ENCODE measurements around the gene AZI2.

Gene AZI2

GRCh38 chr3:28300345-28300962 lies 48.2 kb downstream of the AZI2 start:
- DNase-seq: no peak

GRCh38 chr3:28299705-28300104 lies 48.9 kb downstream of the AZI2 start:
- no peak for DNase-seq

- DNase-seq: no peak
Measured at GRCh38 chr3:28295898-28296490, 52.6 kb downstream of the AZI2 start.

- peak in 1 of 2 donors; percentile 22 for DNase-seq
Measured at GRCh38 chr3:28294667-28295413, 53.8 kb downstream of the AZI2 start.

GRCh38 chr3:28292622-28293021 lies 56.0 kb downstream of the AZI2 start:
- DNase-seq: no peak

- DNase-seq: no peak
Measured at GRCh38 chr3:28291577-28291976, 57.0 kb downstream of the AZI2 start.

GRCh38 chr3:28290863-28291300 lies 57.7 kb downstream of the AZI2 start:
- DNase-seq: no peak

- DNase-seq: no peak
Measured at GRCh38 chr3:28287046-28287445, 61.6 kb downstream of the AZI2 start.

- peak in 1 of 2 donors; percentile 56 for DNase-seq
Measured at GRCh38 chr3:28286595-28286994, 62.0 kb downstream of the AZI2 start.

- no peak for DNase-seq
Measured at GRCh38 chr3:28280781-28281180, 67.8 kb downstream of the AZI2 start.

- DNase-seq: no peak
Measured at GRCh38 chr3:28279770-28280169, 68.9 kb downstream of the AZI2 start.

GRCh38 chr3:28278918-28279317 lies 69.7 kb downstream of the AZI2 start:
- DNase-seq: no peak

- no peak for DNase-seq
Measured at GRCh38 chr3:28273837-28274236, 74.8 kb downstream of the AZI2 start.

Measured in CD4-positive, alpha-beta T cell treated with Interleukin-4 for 1 hour (primary cell).